PC-9 (cell line): ENCODE measurements around the gene E2F4.

Experiments used
- EZH2 ChIP-seq: fragments of 200-600 bp; sonication (generic); IDR thresholded peaks from 2 replicates; pipeline ENCODE4 v1.8.0; 2017; ENCODE audit warnings: antibody characterized with exemption, low read depth
- TF ChIP-seq, protein P1 (sequence below): fragments of 200-600 bp; sonication (generic); conservative IDR thresholded peaks from 2 replicates; pipeline ENCODE4 v1.6.1; 2017; ENCODE audit warnings: mixed run types, antibody characterized with exemption, mild to moderate bottlenecking, moderate library complexity

DNA sequence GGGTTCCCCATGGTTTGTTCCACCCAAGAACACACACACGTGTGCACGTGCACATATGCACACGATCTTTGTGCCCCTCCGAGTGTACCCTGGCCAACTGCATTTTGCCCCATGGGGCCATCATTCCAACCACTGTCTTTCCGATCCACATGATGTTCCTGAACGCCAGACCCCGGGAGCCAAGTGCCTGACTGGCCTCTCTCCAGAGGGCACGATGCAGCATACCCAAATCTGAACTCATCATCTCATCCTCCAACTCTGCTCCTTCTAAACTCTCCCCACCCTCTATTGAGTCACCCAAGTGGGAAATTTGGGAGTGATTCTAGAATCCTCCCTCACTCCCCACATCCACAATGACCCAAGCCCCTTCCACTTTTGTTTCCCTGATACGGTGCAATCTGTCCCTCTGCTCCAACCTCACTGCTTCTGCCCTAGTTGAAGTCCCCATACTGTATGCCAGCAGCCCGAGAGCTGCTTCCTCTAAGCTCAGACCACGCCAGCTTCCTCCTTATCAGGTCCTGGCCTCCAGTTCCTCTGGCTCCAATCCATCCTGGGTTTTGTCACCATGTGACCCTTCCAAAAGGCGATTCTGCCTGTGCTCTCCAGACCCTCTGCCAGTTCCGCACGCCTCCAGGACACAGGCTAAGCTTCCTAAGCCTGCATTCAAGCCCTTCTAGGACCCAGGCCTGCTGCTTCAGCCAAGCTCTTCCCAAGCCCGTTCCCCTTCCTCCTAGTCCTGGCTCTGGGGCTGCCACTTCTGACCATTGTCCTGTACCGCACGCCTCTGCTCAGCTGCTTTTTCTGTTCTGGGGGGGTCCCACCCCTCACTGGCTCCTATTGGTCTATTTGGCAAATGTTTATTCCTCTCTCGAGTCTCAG lies 24.9 kb downstream of the E2F4 start:
- TF ChIP-seq EZH2: no peak
- TF ChIP-seq, protein P1, sequence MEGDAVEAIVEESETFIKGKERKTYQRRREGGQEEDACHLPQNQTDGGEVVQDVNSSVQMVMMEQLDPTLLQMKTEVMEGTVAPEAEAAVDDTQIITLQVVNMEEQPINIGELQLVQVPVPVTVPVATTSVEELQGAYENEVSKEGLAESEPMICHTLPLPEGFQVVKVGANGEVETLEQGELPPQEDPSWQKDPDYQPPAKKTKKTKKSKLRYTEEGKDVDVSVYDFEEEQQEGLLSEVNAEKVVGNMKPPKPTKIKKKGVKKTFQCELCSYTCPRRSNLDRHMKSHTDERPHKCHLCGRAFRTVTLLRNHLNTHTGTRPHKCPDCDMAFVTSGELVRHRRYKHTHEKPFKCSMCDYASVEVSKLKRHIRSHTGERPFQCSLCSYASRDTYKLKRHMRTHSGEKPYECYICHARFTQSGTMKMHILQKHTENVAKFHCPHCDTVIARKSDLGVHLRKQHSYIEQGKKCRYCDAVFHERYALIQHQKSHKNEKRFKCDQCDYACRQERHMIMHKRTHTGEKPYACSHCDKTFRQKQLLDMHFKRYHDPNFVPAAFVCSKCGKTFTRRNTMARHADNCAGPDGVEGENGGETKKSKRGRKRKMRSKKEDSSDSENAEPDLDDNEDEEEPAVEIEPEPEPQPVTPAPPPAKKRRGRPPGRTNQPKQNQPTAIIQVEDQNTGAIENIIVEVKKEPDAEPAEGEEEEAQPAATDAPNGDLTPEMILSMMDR: no peak
